Neural crest cell (in vitro differentiated cells): ENCODE data around the gene CNN2. TPM values are rescaled to one million over a fixed set of nuclear protein-coding genes. Genes with fewer than 3 reads are reported as not detected.

Experiments
- DNase-seq: peaks from one replicate; pipeline ENCODE4 v3.0.0; 2021; ENCODE audit warnings: low read depth, mixed read lengths, low spot score
- H3K27ac Mint-ChIP-seq: one replicate; pipeline ENCODE4 v1.8.0; 2021; ENCODE audit warnings: mild to moderate bottlenecking, mixed read lengths; ENCODE audit not compliant: unreplicated experiment
- H3K27me3 Mint-ChIP-seq: 2 replicates; pipeline ENCODE4 v1.8.0; 2021; ENCODE audit warnings: low read depth, mild to moderate bottlenecking, mixed read lengths
- H3K36me3 Mint-ChIP-seq: 2 replicates; pipeline ENCODE4 v1.8.0; 2021; ENCODE audit warnings: low read depth, mild to moderate bottlenecking, mixed read lengths
- H3K4me1 Mint-ChIP-seq: 2 replicates; pipeline ENCODE4 v1.8.0; 2021; ENCODE audit warnings: mixed read lengths
- H3K4me3 Mint-ChIP-seq: one replicate; pipeline ENCODE4 v1.8.0; 2021; ENCODE audit warnings: mild to moderate bottlenecking, mixed read lengths
- H3K9me3 Mint-ChIP-seq: 2 replicates; pipeline ENCODE4 v1.8.0; 2021; ENCODE audit warnings: mixed read lengths
- CTCF ChIP-seq: fragments of 200-600 bp; sonication (generic); conservative IDR thresholded peaks from 2 replicates; pipeline ENCODE4 v1.5.0; 2021; ENCODE audit warnings: antibody characterized with exemption, mild to moderate bottlenecking
- total RNA-seq: library from RNA; stranded (reverse); gene quantifications from 2 replicates; pipeline ENCODE4 v1.2.1, GENCODE V29; 2021

CNN2 gene
- total RNA-seq, 1 donor from 2014 or later: 140 TPM

GRCh38 chr19:1053176-1054101, 27.0 kb downstream of the CNN2 start:
- no peak overlapping the region for H3K4me3 Mint-ChIP-seq
- TF ChIP-seq CTCF: no peak

GRCh38 chr19:1054102-1055027, 28.0 kb downstream of the CNN2 start:
- H3K9me3 Mint-ChIP-seq: no peaks in the 10 kb centered on the region
- DNase-seq: no peak
- no peaks in the 10 kb centered on the region for H3K27me3 Mint-ChIP-seq
- no peaks in the 10 kb centered on the region for H3K36me3 Mint-ChIP-seq
- H3K4me3 Mint-ChIP-seq: no peak overlapping the region
- H3K4me1 Mint-ChIP-seq: peaks cover 8% of the 10 kb centered on the region
- H3K27ac Mint-ChIP-seq: no peak overlapping the region
- TF ChIP-seq CTCF: no peak

More at GRCh38 chr19:1053176-1054101, 27.0 kb downstream of the CNN2 start:
- Mint-ChIP-seq H3K27ac (no peak overlapping the region), H3K4me1 (peaks cover 8% of the 10 kb centered on the region), H3K9me3 (no peaks in the 10 kb centered on the region), H3K36me3 (no peaks in the 10 kb centered on the region), H3K27me3 (no peaks in the 10 kb centered on the region)
- no peak for DNase-seq

- Mint-ChIP-seq H3K9me3 (no peaks in the 10 kb centered on the region), H3K4me1 (peaks cover 8% of the 10 kb centered on the region), H3K4me3 (no peak overlapping the region), H3K27ac (no peak overlapping the region), H3K36me3 (no peaks in the 10 kb centered on the region), H3K27me3 (no peaks in the 10 kb centered on the region)
- no peak for DNase-seq
- no peak for TF ChIP-seq CTCF
Observed at GRCh38 chr19:1055028-1055425, 28.6 kb downstream of the CNN2 start.

- H3K4me1 Mint-ChIP-seq: peaks cover 8% of the 10 kb centered on the region
- H3K27ac Mint-ChIP-seq: no peak overlapping the region
- no peaks in the 10 kb centered on the region for H3K27me3 Mint-ChIP-seq
- TF ChIP-seq CTCF: no peak
- H3K36me3 Mint-ChIP-seq: no peaks in the 10 kb centered on the region
- DNase-seq: no peak
- no peaks in the 10 kb centered on the region for H3K9me3 Mint-ChIP-seq
- H3K4me3 Mint-ChIP-seq: no peak overlapping the region
Observed at GRCh38 chr19:1055886-1056620, 29.6 kb downstream of the CNN2 start.
